Hepatocyte (in vitro differentiated cells): ENCODE results near the gene G6PD. TPM values are rescaled to one million over a fixed set of nuclear protein-coding genes. Genes with fewer than 3 reads are reported as not detected.

ENCODE experiments used
- DNase-seq: peaks from one replicate; pipeline ENCODE4 v3.0.0-alpha.2; 2016; ENCODE audit warnings: low spot score
- H2AFZ ChIP-seq: fragments of 200-600 bp; sonication (generic); 2 replicates; pipeline ENCODE4 v1.6.0; 2016; ENCODE audit warnings: antibody characterized with exemption, mild to moderate bottlenecking
- H3K27ac ChIP-seq: fragments of 200-600 bp; sonication (generic); 2 replicates; pipeline ENCODE4 v1.5.1; 2016; ENCODE audit warnings: mild to moderate bottlenecking
- H3K27me3 ChIP-seq: fragments of 200-600 bp; sonication (generic); 2 replicates; pipeline ENCODE4 v1.6.1; 2016
- H3K36me3 ChIP-seq: fragments of 200-600 bp; sonication (generic); replicated peaks from 2 replicates; pipeline ENCODE4 v1.5.1; 2016; ENCODE audit warnings: low read depth; ENCODE audit not compliant: insufficient read depth
- H3K4me1 ChIP-seq: fragments of 200-600 bp; sonication (generic); 2 replicates; pipeline ENCODE4 v1.5.1; 2016; ENCODE audit warnings: mild to moderate bottlenecking, moderate library complexity; ENCODE audit not compliant: insufficient read depth
- H3K4me2 ChIP-seq: fragments of 200-600 bp; sonication (generic); 2 replicates; pipeline ENCODE4 v1.6.0; 2016
- H3K4me3 ChIP-seq: fragments of 200-600 bp; sonication (generic); 2 replicates; pipeline ENCODE4 v1.5.1; 2016; ENCODE audit warnings: mild to moderate bottlenecking
- H3K79me2 ChIP-seq: fragments of 200-600 bp; sonication (generic); 2 replicates; pipeline ENCODE4 v1.6.0; 2017; ENCODE audit warnings: mild to moderate bottlenecking
- H3K9me2 ChIP-seq: fragments of 200-600 bp; sonication (generic); replicated peaks from 2 replicates; pipeline ENCODE4 v1.6.0; 2017; ENCODE audit warnings: mild to moderate bottlenecking; ENCODE audit not compliant: insufficient read depth
- H3K9me3 ChIP-seq: fragments of 200-600 bp; sonication (generic); 2 replicates; pipeline ENCODE4 v1.5.1; 2016; ENCODE audit warnings: low read depth, mild to moderate bottlenecking
- H4K20me1 ChIP-seq: fragments of 200-600 bp; sonication (generic); 2 replicates; pipeline ENCODE4 v1.6.0; 2016; ENCODE audit warnings: mild to moderate bottlenecking; ENCODE audit not compliant: insufficient read depth, poor library complexity, severe bottlenecking
- CTCF ChIP-seq: fragments of 200-600 bp; sonication (generic); IDR thresholded peaks from 2 replicates; pipeline ENCODE4 v1.5.1; 2016; ENCODE audit warnings: antibody characterized with exemption, mild to moderate bottlenecking; ENCODE audit not compliant: poor library complexity
- EZH2 ChIP-seq: fragments of 200-600 bp; sonication (generic); IDR thresholded peaks from 2 replicates; pipeline ENCODE4 v1.6.1; 2016; ENCODE audit warnings: antibody characterized with exemption, mild to moderate bottlenecking, borderline replicate concordance
- EZH2phosphoT487 ChIP-seq: fragments of 200-600 bp; sonication (generic); IDR thresholded peaks from one replicate; pipeline ENCODE4 v1.6.1; 2018; ENCODE audit warnings: antibody characterized with exemption, mild to moderate bottlenecking, low read depth, moderate library complexity; ENCODE audit not compliant: unreplicated experiment, severe bottlenecking
- WGBS: methylation state at CpG from one replicate; pipeline ENCODE4 v1.1.6; 2016; ENCODE audit warnings: low lambda C conversion rate; ENCODE audit errors: missing lambda C conversion rate; 5-methylcytosine and 5-hydroxymethylcytosine counted together
- polyA plus RNA-seq: library from polyadenylated mRNA; unstranded; fragments of >200 nt; fragmentation: Nextera tagmentation; extraction: Ambion mirVana; gene quantifications from 2 replicates; pipeline ENCODE4 v1.2.1, GENCODE V29; 2016
- total RNA-seq: library from RNA; depleted of rRNA; stranded (reverse); fragments of >200 nt; gene quantifications from 2 replicates; pipeline ENCODE4 v1.2.3, GENCODE V29; 2014

Gene G6PD
- total and polyA plus RNA-seq, 2 experiments from 2014 or later: 12.8 to 26.2 TPM

DNA sequence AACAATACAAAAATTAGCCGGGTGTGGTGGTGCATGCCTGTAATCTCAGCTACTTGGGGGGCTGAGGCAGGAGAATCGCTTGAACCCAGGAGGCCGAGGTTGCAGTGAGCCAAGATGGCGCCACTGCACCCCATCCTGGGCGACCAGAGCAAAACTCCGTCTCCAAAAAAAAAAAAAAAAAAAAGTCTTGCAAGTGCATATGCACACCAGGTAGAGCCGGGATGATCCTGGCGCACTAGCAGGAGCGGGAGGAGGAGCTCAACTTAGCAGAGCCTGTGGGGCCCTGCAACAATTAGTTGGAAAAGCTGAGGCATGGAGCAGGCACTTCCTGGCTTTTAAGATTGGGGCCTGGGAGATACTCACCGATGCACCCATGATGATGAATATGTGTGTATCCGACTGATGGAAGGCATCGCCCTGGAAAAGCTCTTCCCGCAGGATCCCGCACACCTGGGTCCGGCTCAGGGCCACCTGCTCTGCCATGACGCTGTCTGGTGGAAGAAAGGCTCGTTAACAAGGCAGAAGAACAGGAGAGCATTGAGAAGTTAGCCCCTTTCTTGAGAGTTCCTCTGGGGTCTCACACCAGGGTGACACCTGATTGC lies 872 bp downstream of the G6PD start:
- H3K79me2 ChIP-seq: peaks cover 28% of the 10 kb centered on the region
- H3K4me1 ChIP-seq: peaks cover 13% of the 10 kb centered on the region
- DNase-seq: no peak

DNA sequence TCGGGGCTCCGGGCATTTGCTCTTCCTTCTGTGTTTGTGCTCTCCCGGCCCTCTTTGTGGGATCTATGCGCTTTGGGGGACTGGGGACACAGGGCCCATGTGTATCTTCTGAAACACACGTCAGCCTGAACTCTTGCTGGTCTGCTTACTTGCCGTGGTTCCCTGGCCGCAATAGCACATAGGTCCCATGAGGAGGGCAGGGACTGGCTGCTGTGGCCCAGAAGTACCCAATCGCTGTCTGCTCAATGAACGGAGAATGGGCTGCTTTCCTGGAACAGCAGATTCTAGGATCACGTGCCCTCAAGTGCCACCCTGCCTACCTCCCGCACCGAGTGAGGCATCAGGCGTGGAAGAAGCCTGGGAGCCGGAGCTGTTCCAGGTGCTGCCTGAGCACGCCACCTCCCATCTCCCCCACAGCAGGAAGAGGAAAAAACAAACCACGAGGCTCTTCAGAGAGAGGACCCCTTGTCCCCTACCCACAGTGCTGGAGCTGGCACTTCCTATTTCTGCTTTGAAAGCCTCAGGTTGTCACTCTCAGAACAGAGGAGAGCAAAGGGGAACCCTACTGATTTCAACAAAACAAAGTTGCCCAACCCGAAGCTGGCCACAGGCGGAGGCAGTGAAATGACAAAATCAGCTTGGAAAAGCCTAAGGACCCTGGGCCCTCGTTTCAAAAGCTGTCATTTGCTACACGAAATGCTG lies 3.8 kb downstream of the G6PD start:
- no peak for DNase-seq

More for the DNA sequence above, 872 bp downstream of the G6PD start:
- Histone ChIP-seq H3K4me2 (peak overlapping the region; percentile 86), H3K4me3 (no peak overlapping the region), H4K20me1 (no peaks in the 10 kb centered on the region), H3K9me2 (no peaks in the 10 kb centered on the region), H3K27me3 (no peaks in the 10 kb centered on the region), H3K9me3 (no peaks in the 10 kb centered on the region), H3K27ac (no peak overlapping the region), H2AFZ (no peak overlapping the region), H3K36me3 (no peaks in the 10 kb centered on the region)
- WGBS: 90% methylated on average over 13 of the region's 17 CpGs
- no peak for TF ChIP-seq EZH2

DNA sequence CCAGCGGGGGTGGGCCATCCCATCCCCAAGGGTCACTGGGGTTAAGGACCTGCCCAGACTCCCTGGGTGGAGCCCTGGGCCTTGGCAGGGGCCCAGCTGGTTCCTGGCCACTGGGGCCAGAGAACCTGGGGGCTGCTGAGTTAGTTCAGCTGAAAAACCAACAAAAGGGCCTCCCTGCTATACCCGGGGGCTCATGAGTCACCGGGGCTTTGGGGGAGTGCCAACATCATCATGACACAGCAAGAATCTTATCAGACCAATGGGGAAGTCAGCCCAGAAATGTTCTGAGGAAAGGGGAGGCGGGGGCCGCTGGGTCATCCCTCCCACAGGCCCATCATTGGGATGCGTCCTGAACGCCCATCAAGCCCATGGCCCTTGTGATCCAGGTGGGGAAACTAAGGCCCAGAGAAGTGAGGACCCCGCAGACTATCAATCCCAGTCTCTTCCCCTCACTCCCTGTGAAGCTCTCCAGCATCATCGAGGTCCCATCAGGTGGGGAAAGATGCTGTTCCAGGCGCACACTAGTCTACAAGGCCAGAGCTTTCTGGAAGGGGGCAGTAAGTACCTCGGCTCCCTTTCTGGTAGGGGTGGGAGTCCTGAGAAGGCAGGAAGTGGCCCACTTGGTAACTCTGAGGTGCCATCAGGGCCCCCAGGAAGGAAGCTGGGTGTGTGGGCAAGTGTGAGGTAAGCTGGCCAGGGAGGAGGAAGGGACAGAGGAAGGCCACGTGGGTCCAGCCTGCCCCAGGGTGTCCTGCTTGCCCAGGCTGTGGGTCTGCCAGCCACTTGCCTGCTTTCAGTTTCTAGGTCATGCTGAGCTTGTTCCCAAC lies 4.5 kb downstream of the G6PD start:
- WGBS: 67% methylated on average over 12 of the region's 12 CpGs
- Histone ChIP-seq H3K27ac (peak overlapping the region; percentile 82), H3K9me2 (no peaks in the 10 kb centered on the region), H4K20me1 (no peaks in the 10 kb centered on the region), H3K27me3 (no peaks in the 10 kb centered on the region), H3K9me3 (no peaks in the 10 kb centered on the region), H3K79me2 (no peaks in the 10 kb centered on the region), H3K4me3 (no peak overlapping the region), H3K36me3 (no peaks in the 10 kb centered on the region), H3K4me1 (peaks cover 13% of the 10 kb centered on the region), H3K4me2 (peak overlapping the region; percentile 39), H2AFZ (no peak overlapping the region)
- TF ChIP-seq EZH2 (no peak), EZH2phosphoT487 (no peak), CTCF (no peak)
- DNase-seq: peak; percentile 68

More for the DNA sequence above, 3.8 kb downstream of the G6PD start:
- no peaks in the 10 kb centered on the region for H3K9me2 ChIP-seq
- no peak overlapping the region for H3K4me3 ChIP-seq
- peaks cover 13% of the 10 kb centered on the region for H3K4me1 ChIP-seq
- no peaks in the 10 kb centered on the region for H3K27me3 ChIP-seq
- H2AFZ ChIP-seq: no peak overlapping the region
- 85% methylated on average over 20 of the region's 20 CpGs for WGBS
- H3K27ac ChIP-seq: peak overlapping the region; percentile 82
- no peaks in the 10 kb centered on the region for H3K79me2 ChIP-seq
- H3K4me2 ChIP-seq: peak overlapping the region; percentile 39
- no peaks in the 10 kb centered on the region for H3K36me3 ChIP-seq
- H3K9me3 ChIP-seq: no peaks in the 10 kb centered on the region
- TF ChIP-seq EZH2phosphoT487 (no peak), EZH2 (no peak)
- no peaks in the 10 kb centered on the region for H4K20me1 ChIP-seq

DNA sequence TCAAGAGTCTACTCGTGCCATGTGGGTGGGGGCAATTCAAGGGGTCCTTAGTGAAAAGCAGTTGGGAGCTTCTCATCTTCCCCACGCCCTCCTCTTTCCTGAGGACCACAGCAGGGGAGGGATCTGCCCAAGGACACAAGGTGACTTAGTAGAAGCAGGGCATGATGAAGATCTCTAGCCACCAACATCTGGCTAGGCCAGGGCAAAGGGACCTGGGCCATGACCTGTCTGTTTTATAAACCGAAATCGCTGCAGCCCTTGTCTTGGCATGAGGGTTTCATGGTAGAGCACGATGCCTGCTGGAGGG lies 5.1 kb downstream of the G6PD start:
- Histone ChIP-seq H3K27me3 (no peaks in the 10 kb centered on the region), H3K4me1 (peaks cover 13% of the 10 kb centered on the region), H4K20me1 (no peaks in the 10 kb centered on the region), H3K79me2 (no peaks in the 10 kb centered on the region), H3K4me3 (no peak overlapping the region), H3K36me3 (no peaks in the 10 kb centered on the region), H3K9me2 (no peaks in the 10 kb centered on the region), H2AFZ (no peak overlapping the region), H3K9me3 (no peaks in the 10 kb centered on the region), H3K4me2 (peak overlapping the region; percentile 39), H3K27ac (peak overlapping the region; percentile 82)
- TF ChIP-seq EZH2phosphoT487: no peak
- no peak for TF ChIP-seq EZH2
- no peak for TF ChIP-seq CTCF
- 77% methylated on average over 5 of the region's 5 CpGs for WGBS
- DNase-seq: no peak
